Stimulated activated CD4-positive, alpha-beta T cell treated with anti-CD3 and anti-CD28 coated beads, TNF-alpha, amount 100 ng/mL, for 4 hours (primary cell): ENCODE measurements around the gene ZNF512B.
"Not testable (repeated sequence)": the region's sequence is repeated elsewhere in the genome, so short reads cannot be mapped to it uniquely, and the experiment has no call there.

Experiments used
- DNase-seq, 3 experiments: peaks; one replicate each; pipeline ENCODE4 v3.0.0-alpha.2; 2020; ENCODE audit warnings: low read depth in 3 of 3

The ZNF512B gene

GRCh38 chr20:63977739-63978276 is 8.1 kb upstream of the ZNF512B start:
- DNase-seq = peak; percentile 36 to 43 (median 39)

DNA sequence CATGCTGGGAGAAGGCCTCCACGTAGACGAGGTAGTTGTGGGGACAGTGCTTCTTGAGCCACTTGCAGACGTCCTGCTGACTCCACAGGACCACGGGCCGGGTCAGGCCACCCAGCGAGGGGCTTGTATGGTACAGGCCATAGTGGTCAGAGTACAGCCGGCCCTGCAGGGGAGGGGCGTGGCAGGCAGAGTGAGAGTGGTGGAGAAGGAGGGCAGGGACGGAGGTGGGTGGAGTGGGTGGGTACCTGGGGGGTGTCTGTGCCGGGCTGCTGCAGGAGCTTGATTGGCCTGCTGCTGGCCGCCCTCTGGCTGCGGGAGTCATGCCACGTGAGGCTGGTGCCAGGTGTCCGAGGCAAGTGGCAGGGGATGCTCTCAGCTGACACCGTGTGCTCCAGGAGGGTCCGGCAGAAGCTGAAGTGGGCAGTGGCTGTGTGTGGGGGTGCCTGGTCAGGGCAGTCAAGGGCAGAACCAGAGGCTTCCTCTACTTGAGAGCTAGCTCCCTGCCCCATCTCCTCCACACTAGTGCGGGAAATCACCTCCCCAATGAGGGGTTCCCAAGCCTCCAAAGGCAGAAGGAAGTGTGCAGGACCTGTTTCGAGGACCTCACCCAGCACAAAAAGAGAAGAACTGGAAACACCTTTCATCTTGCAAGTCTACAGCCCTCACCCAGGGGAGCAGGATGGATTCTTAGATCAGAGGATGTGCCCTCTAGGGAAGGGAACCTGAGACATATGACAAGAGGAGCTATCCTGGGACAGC is 7.4 kb upstream of the ZNF512B start:
- DNase-seq = no peak

DNA sequence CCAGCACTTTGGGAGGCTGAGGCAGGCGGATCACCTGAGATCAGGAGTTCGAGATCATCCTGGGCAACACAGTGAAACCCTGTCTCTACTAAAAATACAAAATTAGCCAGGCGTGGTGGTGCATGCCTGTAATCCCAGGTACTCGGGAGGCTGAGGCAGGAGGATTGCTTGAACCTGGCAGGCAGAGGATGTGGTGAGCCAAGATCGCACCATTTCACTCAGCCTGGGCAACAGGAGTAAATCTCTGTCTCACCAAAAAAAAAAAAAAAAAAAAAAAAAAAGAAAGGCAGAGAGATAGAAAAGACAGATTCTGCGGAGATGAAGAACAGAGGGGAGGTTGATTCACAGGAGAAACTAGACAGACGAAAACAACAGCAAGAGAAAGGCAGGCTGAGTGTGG is 6.8 kb upstream of the ZNF512B start:
- not testable (repeated sequence) for DNase-seq

DNA sequence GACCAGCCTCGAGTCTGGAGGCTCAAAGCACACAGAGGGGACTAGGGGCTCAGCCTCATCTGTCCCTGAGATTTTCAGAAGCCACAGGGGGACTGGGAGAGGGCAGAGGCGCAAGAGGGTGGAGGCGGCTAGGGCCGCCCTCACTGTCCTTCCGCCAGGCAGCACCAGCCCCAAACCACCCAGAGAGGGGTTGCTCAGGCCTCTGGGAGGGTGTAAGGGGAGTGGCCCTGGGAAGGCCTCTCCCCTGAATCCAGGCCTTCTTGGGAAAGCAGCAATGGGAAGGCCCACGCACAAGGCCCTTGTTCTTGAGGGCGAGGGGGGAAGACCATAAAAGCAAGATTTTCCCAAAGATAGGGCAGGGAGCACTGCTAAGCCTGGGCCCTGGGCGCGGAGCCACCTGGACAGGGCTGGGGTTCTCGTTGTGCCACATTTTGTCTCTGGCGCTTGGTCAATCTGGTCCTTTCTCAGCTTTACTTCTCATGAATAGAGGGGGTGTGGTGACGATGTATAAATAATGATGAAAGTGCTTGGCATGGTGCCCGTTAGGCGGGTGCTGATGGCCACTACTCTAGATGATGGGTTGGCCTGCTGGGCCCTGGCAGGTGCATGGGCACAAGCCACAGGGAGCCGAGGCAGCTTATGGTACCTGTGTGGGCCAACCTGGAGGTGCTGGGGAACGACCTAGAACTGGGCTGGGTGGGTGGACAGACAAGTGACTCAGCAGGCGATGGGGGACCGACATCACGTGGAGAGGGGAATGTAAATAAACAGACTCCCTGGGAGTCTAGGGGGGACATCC is 4.9 kb upstream of the ZNF512B start:
- no peak for DNase-seq

- peak; percentile 60 to 76 (median 69) for DNase-seq
These were observed 4.1 kb upstream of the ZNF512B start for GRCh38 chr20:63973636-63974401.

DNA sequence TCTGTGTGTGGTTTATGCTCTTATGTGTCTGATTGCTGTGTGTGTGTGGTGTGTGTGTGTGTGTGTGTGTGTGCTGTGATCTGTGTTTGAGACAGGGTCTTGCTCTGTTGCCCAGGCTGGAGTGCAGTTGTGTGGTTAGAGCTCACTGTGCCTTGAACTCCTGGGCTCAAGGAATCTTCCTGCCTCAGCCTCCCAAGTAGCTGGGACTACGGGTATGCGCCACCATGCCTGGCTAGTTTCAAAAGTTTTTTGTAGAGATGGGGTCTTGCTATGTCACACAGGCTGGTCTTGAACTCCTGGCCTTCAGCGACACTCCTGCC is 3.4 kb upstream of the ZNF512B start:
- no peak for DNase-seq

GRCh38 chr20:63972312-63973159 is 2.8 kb upstream of the ZNF512B start:
- no peak for DNase-seq

GRCh38 chr20:63971960-63972311 is 2.2 kb upstream of the ZNF512B start:
- not testable (repeated sequence) for DNase-seq

GRCh38 chr20:63970714-63971431 is 1.1 kb upstream of the ZNF512B start:
- DNase-seq = no peak

- DNase-seq = peak in 1 of 3 experiments; percentile 41
These were observed 586 bp downstream of the ZNF512B start for GRCh38 chr20:63968928-63969760.

DNA sequence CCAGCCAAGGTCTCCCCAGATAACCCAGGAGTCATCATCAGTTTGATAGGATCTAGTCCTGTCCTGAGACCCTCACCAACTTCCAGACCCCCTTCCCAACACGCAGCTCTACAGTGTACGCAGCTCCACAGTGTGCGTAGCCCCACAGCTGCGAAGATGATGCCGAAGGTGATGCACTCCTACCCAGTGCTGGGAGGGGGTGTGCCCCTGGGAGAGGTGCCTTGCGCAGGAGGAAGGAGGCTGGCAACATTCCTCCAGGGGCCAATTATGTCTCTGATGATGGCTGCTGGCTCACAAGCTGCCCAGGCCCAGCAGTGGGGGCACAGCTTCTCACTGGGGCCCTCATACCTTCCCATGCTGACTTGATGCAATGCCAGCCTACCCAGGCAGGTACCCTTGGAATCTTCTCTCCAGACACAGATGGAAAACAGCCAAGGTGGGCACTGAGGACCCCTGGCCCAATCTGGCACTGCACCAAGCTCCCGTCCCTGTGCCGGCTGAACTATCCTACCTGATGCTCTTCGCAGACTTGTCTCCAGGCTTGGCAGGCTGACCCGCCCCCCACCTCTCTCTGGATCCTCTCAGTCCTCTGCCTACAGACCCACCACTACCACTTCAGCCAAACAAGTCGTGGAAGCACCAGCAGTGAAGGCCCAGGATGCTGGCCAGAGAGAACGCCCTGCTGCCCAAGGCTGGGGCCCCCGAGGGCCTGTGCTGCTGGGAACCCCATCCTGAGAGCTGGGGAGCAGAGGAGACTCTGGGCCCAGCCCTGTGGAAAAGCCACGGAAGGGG is 1.4 kb downstream of the ZNF512B start:
- no peak for DNase-seq

DNA sequence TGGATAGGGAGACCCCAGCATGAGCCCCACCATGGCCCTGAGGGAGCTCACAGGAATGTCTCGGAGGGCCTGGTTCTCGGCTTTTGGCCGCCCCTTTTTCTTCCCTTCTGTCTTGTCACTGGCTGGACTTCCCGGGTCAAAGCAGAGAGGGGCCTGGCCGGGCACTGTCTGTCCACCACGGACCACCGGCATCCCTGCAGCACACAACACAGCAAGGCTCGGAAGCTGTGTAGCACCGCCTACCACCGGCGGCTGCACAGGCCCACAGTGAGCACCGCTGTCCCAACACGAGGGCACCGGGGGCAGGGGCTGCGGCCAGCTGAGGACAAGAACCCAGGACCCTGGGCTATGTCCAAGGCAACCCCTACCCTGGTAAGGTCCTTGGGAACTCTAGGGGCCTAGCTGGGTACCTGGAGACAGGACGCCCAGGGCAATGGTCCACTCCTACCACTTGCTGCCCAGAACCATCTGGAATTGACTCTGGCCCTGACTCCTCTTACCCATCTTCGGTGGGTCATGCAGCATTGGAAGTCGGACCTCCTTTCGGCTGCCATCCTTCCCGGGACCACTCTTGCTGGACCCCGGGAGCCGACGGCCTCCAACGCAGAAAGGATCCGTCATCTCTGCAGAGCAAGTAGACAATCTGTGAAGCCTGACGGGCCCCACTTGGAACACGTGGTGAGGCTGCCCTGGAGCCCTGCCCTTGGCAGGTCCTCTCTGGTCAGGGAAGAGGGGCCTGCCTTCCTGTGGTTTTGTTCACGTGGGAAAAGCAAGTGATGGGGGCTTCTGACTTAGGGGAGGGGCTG is 2.2 kb downstream of the ZNF512B start:
- no peak for DNase-seq

DNA sequence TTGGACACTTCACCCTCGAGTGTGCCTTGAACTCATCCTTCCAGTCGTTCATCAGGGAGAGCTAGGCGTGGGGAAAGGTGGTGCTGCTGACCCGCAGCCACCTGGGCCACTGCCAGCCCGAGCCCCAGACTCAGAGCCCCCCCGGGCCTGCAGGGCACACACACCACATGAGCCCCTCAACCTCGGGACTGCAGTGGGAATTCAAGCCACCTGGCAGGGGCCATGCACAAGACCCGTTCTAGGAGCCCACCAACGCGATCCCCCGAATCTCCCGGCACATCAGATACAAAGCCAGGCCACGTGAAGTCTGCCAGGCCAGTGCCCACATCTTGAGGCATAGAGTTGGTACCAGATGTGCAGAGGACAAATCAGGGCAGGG is 2.8 kb downstream of the ZNF512B start:
- DNase-seq = no peak

GRCh38 chr20:63966172-63966943 is 3.4 kb downstream of the ZNF512B start:
- DNase-seq = no peak

GRCh38 chr20:63964412-63964811 is 5.3 kb downstream of the ZNF512B start:
- DNase-seq = no peak

- no peak for DNase-seq
These were observed 5.9 kb downstream of the ZNF512B start for GRCh38 chr20:63963784-63964301.

- DNase-seq = no peak
These were observed 6.4 kb downstream of the ZNF512B start for GRCh38 chr20:63963348-63963741.
